DMS53 treated with DMSO at 0.1 percent for 48 hours (cell line): ENCODE data around the gene MORF4L1.
"Not testable (repeated sequence)": the region's sequence is repeated elsewhere in the genome, so short reads cannot be mapped to it uniquely, and the experiment has no call there.

Source experiments
- DNase-seq: peaks from one replicate; lab custom pipeline; 2025; ENCODE audit not compliant: unreplicated experiment; lab: John Stamatoyannopoulos, UW

MORF4L1 gene

DNA sequence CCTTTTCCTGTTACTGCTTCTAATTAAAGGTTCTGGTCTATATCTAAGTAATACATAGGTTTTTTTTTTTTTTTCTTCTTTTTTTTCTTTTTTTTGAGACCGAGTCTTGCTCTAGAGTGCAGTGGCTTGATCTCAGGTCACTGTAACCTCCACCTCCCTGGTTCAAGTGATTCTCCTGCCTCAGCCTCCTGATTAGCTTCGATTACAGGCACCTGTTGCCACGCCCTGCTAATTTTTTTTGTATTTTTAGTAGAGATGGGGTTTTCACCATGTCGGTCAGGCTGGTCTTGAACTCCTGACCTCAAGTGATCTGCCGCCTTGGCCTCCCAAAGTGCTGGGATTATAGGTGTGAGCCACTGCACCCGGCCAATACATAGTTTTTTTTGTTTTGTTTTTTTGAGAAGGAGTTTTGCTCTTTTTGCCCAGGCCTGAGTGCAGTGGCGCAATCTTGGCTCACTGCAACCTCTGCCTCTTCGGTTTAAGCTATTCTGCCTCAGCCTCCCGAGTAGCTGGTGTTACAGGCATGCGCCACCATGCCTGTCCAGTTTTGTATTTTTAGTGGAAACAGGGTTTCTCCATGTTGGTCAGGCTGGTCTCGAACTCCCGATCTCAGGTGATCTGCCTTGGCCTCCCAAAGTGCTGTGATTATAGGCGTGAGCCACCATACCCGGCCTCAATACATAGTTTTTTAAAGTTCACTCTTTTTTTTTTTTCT, 28.3 kb downstream of the MORF4L1 start:
- DNase-seq = not testable (repeated sequence)

DNA sequence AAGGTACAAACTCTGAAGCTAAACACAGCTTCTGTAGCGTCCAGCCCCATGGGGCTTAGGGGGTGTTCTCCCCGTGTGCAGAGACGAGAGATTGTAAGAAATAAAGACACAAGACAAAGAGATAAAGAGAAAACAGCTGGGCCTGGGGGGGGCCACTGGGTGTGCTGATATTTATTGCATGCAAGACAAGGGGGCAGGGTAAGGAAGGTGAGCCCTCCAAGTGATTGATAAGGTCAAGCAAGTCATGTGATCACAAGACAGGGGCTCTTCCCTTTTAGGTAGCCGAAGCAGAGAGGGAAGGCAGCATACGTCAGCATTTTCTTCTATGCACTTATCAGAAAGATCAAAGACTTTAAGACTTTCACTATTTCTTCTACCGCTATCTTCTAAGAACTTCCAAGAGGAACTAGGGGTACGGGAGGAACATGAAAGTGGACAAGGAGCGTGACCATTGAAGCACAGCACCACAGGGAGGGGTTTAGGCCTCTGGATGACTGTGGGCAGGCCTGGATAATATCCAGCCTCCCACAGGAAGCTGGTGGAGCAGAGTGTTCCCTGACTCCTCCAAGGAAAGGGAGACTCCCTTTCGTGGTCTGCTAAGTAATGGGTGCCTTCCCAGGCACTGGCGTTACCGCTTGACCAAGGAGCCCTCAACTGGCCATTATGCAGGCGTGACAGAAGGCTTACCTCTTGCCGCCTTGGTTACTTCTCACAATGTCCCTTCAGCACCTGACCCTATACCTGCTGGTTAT, 29.8 kb downstream of the MORF4L1 start:
- not testable (repeated sequence) for DNase-seq

DNA sequence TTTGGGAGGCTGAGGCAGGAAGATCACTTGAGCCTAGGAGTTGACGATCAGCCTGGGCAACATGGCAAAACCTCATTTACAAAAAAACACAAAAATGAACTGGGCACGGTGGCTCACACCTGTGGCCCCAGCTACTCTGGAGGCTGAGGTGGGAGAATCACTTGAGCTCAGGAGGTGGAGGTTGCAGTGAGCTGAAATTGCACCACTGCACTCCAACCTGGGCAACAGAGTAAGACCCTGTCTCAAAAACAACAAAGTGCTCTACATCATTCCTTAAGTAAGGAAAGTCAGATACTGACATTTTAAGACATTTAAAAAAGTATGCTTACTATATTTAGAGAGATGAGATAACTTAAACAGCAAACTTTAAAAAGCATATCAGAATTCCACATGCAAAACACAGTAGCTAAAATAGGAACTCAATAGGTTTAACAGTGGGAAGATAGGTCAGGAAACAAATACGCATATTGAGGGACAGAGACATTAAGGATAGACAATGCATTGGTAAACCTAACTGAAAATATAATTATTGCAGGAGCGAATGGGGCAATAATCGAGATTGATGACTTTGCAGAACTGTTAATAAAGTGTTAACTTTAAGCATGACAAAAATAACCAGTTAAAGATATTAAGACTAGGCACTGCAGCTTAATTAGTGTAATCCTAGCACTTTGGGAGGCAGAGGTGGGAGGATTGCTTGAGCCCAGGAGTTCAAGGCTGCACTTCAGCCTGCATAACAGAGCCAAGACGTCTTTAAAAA, 32.1 kb downstream of the MORF4L1 start:
- no peak for DNase-seq

DNA sequence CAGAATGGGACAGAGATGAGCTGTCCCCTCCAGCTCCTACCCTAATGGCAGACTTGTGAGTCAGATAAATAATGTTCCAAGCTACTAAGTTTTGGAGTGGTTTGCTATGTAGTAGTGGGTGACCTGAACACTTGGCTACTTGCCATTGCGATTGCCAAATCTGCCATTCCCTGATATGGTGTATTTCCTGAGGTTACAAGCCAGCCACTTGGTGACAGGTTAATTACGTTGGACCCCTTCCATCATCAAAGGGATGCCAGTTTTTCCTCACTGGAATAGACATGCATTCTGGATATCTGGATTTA, 33.6 kb downstream of the MORF4L1 start:
- DNase-seq = no peak

DNA sequence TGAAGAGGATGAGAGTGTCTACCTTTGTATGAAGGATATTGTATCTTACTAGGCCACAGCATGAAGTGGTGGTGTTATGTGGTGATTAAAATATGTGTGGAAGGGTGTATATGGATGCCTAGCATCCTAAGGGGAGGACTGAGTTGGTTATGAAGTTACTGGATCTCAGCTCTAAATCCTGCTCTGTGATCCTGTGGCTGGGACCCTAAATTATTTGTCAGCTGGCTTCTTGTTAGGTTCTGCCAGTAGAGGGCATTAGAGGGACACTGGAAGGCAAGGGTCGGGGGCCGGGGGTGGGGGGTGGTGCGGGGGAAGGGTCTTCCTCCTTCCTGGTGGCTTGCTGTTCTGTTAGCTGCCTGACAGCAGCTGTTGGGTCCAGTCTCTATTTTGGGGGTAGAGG, 34.9 kb downstream of the MORF4L1 start:
- no peak for DNase-seq

DNA sequence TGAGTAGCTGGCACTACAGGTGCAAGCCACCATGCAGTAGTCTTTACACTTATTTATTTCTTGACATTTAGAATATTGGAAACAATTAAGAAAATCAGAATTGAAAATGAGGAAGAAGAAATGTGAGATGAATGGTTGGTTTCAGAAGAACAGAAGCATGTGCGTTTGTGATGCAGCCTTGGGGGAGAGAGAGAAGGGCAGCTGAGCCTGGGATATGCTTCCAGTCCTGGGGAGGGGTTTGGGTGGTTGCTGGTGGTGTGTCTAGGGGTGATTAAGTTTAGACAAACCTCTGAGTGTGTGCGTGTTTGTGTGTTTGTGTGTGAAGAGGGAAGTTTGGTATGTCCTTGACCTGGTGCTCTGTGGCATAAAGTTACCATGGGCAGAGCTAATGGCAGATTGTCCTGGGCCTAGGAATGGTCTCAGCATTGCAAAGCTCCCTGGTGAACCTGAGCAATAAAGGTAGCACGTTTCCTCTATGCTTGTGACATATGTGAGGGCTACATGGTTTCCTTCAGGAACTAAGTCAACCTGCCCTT, 36.5 kb downstream of the MORF4L1 start:
- no peak for DNase-seq

DNA sequence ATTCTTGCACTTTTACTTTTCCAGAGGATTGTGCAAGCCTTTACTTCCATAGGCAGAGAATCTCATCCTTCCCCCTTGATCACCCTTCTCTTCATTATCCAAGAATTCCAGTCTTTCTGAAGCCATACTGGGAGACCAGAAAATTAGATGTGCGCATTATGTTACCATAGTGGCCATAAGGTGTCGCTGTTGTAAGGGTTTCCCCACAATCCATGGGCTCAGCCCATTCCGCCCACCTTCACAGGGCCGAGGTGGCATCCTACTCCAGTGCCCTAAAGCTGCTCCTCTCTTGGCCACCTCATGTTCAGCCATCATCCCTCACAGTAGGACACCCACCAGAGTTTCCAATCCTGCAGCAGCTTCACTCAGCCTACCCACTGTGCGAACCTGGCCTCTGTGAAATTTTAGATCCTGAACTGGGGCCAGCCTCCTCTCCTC, 37.1 kb downstream of the MORF4L1 start:
- no peak for DNase-seq

DNA sequence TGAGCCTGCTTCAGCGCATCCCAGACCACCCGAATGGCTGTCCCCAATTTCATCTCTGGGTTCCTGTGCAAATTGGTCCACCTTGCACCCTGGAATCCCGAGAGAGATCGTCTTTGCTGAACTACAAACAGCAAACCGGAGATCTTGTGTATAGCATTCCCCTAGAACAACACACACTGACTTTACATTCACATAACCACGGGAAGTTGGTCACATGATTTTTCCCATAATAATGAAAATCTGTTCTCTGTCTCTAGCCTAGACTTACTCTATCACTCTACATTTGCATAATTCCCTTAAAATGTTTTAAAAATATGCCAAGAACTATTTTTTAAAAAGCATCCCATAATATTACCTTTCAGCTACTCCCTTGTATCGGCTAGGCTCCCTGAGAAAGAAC, 37.6 kb downstream of the MORF4L1 start:
- no peak for DNase-seq

DNA sequence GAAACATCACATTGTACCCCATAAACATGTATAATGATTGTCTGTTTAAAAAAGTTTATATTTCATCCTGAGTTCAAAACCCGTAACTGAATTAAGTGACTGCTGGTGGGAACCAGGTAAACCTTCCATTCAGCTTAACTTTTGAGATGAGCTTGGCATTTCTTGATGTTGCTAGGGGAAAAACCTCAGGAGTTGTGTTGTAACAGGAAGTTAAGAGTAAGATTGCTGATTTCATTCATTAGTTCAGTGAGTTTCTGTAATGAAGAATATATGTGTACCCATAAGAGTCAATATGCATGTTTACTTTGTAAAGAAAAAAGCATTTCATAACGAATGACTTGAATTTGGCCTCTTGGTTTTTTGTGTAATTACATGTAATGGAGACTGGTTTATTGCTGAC, 39.6 kb downstream of the MORF4L1 start:
- DNase-seq = no peak

DNA sequence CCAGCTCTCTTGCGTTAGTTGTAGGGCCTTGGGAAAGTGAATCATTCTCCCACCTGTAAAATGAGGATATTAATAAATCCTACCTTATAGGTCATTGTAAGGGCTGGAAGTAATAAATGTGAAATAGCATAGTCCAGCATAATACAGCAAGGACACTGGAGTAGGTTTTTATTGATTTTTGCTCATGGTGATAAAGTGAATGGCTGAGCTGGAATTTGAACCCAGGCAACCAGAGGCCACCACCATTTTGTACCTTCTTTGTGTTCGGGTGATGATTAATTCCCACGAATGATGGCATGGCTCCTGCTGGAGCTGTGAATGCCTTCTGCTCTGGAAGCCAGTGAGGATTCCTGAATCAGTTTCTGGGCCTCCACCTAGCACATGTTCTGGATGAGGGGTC, 40.3 kb downstream of the MORF4L1 start:
- no peak for DNase-seq

DNA sequence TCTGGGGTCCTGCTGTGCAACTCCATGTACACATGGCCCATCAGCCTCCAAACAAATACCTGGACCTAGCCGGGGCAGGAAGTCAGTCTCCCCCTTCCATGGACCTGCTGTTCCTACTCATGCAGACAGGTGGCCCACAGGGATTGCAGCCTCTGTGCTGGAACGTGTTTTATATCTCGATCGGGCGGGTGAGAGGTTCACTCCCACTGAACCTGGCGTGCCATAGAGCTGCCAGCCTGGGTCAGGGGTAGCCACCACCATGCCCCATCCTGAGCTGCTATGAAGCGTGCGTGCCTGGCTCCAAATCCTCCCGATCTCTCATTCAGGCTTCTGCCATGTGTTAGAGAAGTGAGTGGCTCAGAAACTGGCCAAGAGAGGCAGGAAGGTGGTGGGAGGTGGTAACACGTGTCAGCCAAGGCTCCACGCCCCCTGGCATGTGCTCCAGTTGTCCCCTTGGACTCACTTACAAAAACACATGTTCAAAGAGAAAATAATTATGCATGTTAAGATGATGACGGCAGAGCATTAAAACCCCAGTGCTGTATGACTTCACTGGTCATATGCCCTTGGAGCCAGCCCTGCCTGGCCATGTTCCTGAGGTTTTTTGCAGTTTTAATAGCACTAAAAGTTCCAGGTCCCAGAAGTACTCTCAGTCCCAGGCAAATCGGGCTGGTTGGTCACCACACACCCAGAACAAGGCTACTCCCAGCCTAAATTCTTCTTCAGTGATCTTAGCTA, 41.5 kb downstream of the MORF4L1 start:
- DNase-seq = no peak

DNA sequence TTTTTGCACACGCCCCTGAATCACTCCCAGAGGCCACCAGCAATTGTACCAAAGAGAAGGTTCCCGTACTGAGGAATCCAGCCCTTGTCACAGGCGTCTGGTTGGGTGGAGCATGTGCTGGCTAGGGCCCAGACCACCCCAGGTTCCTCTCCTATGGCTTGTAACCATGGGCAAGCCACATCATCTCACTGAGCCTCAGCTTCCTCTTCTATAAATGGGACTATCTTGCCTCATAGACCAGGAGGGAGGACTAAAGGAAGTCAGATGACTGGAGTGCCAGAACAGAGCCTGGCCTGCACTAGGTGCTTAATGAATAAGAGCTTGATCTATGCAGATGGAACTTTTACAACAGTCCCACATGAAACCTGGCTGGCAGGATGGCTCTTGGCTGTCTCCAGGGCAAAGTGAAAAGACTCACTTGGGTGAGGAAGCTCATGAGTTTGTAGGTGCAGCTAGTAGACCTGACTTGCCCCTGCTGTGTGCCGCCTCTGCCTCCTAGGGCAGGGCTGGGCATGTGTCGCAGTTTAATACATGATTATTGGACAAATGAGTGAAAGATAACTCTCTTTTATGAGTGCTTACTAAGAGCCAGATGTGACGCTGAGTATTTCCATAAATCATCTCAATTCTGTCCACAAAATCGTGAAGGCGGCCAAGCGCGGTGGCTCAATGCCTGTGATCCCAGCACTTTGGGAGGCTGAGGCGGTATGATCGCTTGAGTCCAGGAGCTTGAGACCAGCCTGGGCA, 42.8 kb downstream of the MORF4L1 start:
- DNase-seq = no peak

DNA sequence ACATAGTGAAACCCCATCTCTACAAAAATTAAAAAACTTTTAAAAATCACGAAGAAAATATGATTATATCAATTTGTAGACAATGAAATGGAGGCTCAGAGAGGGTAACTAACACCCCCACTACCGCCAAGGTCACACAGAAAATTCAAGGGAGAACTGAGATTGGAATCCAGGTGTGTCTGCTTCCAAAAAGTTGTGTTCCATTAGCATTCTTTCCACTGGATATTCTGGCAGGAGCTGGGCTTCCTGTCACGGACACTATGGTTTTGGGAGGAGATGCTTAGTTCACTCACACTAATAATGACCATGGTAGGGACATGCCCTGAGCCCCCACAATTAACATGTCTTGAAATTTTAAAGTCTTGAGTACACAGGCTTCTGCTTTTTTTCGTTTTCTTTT, 43.4 kb downstream of the MORF4L1 start:
- no peak for DNase-seq

DNA sequence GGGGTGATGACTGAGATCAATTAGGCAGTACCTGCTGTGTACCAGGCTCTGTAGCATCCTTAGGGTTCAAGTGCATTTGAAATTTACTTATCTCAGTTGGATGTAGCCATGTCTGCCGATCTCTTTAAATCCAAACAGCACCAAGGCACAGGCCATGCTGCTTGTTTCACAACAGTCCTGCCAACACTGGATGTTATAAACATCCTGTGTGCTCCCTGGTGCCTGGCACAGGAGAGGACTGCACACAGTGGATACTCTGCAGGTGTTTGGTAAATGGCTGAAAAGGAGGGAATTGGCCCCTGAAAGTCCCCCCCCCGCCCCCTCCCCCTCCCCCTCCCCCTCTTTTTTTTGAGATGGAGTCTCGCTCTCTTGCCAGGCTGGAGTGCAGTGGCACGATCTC, 45.2 kb downstream of the MORF4L1 start:
- DNase-seq = no peak

DNA sequence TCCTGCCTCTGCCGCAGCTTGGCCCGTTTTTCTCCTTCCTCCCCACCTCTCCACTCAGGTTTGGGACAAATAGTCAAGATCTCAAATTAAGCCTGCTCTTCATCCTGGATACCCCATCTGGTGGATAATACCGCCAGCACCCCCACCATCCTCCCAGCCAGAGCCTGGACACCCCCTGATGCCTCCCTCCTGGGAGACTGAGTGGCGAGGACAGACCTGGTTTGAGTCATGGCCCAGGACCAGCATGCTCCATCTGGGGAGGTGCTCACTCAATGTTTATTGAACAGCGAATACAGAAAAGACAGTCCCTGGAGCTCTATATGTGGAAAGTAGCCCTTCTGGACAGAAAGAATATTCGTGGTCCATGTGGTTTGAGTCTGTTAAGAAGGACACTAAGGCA, 48.8 kb downstream of the MORF4L1 start:
- DNase-seq = no peak

DNA sequence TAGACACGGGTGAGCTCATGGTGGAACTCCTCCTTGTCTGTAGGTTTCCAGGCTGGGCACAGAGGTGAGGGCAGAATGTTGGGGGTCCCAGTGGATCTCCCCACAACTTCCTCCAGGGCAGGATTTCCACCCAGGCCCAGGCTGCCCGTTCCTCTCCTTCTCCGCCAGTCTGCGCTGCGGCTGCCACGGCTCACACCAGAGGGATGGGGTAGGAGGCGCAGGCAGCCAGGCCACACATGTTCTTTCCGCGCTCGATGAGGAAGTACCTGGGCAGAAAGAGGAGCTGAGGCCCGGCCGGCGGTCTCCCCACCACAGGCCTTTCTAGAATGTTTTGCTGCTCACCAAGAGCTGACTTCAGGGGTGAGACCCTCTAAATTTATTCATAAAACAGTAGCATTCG, 49.2 kb downstream of the MORF4L1 start:
- no peak for DNase-seq

DNA sequence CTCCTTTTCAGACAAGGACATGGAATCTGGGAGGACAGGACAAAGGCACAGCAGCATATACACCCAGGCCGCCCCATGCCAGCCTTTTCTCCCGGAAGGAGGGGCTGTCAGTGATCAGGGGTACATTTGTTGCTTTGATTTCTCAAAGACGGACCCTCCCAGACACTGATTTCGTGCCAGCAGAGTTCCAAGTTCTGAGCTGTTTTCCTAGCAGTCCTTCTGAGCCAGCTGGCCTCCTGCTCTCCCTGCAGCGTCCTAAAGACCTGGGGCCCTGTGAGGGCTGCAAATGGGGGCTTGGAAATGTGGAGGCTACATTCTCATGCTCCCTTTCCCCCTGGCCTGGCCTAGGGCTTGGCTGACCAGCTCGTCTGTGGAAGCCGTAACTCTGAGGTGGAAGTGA, 49.8 kb downstream of the MORF4L1 start:
- DNase-seq = no peak

DNA sequence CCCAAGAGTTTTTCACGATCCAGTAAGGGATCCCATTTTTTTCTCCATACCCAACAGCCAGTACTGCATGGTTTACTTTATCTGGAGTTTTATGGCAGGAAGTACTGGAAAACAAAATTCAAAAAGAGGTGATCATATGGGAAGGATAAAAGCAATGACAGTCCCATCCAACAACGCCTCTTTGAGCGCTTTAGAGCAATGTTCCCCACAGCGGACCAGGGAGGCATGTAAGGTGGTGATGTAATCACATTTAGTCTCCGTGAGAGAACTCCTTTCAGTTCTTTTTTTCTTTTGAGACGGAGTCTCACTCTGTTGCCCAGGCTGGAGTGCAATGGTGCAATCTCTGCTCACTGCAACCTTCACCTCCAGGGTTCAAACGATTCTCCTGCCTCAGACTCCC, 50.3 kb downstream of the MORF4L1 start:
- DNase-seq = no peak

DNA sequence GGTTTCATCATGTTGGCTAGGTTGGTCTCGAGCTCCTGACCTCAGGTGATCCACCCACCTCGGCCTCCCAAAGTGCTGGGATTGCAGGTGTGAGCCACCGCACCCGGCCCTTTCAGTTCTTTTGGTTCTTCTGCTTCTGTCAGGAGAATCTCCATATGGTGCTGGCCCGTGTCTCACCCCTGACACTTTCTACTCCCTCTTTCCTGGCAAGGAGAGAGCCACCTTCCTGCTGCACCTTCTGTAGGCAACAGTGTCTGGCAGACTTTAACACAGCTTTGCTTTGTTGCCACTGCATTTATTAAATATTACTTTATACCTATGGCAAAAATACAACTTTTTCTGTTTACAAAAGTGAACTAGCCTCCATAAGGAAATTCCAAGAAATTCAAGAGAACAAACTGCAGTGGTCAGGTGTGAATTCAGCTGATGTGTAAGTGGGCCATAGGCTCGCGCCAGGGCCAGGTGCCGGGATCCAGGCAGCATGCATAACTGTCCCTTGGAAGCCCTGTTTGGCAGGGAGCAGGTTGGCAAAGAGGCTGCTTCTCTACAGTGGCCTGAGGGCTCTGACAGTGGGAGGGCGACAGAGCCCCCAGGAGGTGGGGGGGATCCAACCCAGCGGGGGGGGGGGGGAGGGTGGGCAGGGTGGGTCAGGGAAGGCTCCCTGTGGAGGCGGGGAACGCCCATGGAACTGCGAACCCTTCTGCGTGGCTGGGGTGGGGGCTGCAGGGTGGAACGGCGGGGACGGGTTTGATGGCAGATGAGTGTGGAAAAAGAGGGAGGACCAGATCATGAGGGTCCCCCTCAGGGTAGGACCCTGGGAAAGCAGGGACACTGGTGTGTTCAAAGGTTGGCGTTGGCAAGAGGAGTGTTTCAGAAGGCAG, 51.0 kb downstream of the MORF4L1 start:
- DNase-seq = no peak
